Muscle layer of colon (tissue), 2 donors: ENCODE data around the gene USP54.
"Not testable (repeated sequence)": the region's sequence is repeated elsewhere in the genome, so short reads cannot be mapped to it uniquely, and the experiment has no call there.

Source experiments
- H3K27ac ChIP-seq: one replicate; pipeline ENCODE4 v1.7.0; 2013; ENCODE audit warnings: low read depth, mild to moderate bottlenecking, low read length, moderate library complexity
- H3K27me3 ChIP-seq, 2 donors: one replicate each; pipeline ENCODE4 v1.7.0; 2013; ENCODE audit warnings: low read length in 2 of 2, mild to moderate bottlenecking in 2 of 2; ENCODE audit not compliant: insufficient read depth in 2 of 2, control insufficient read depth in 1 of 2
- H3K36me3 ChIP-seq: one replicate; pipeline ENCODE4 v1.7.0; 2013; ENCODE audit warnings: mild to moderate bottlenecking, low read length; ENCODE audit not compliant: insufficient read depth
- H3K4me1 ChIP-seq: one replicate; pipeline ENCODE4 v1.7.0; 2013; ENCODE audit warnings: mild to moderate bottlenecking, low read length; ENCODE audit not compliant: insufficient read depth
- H3K4me3 ChIP-seq, 2 donors: one replicate each; pipeline ENCODE4 v1.7.0; 2013; ENCODE audit warnings: low read length in 2 of 2, low read depth in 1 of 2, mild to moderate bottlenecking in 1 of 2, moderate library complexity in 1 of 2
- H3K9ac ChIP-seq: one replicate; pipeline ENCODE4 v1.7.0; 2013; ENCODE audit warnings: low read length
- H3K9me3 ChIP-seq: one replicate; pipeline ENCODE4 v1.7.0; 2013; ENCODE audit warnings: mild to moderate bottlenecking, low read length
- donor health status: abdominal sarcoma.
- donor health status: Adenocarcinoma of cecum.

Gene USP54

DNA sequence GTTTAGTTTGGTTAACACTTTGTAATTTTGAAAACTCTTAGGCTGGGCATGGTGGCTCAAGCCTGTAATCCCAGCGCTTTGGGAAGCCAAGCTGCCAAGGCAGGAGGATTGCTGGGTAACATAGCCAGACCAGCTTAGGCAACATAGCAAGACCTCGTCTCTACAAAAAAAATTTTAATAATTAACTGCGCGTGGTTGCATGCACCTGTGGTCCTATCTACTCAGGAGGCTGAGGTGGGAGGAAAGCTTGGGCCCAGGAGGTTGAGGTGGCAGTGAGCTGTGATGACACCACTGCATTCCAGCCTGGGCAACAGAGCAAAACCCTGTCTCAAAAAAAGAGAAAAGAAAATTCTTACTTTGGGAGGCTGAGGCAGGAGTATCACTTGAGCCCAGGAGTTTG lies 31.9 kb upstream of the USP54 start:
- H3K4me1 ChIP-seq = peaks cover 8% of the 10 kb centered on the region

DNA sequence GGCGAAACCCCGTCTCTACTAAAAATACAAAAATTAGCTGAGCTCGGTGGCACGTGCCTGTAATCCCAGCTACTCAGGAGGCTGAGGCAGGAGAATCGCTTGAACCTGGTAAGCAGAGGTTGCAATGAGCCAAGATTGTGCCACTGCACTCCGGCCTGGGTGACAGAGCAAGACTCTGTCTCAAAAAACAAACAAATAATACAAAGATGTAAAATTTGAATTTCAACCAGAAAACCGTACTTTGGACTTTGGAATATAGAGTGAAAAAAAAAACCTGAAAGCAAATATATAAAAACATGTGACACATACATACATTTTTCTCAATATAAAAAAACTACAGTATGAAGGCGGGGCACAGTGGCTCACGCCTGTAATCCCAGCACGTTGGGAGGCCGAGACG lies 29.8 kb upstream of the USP54 start:
- not testable (repeated sequence) for H3K36me3 ChIP-seq, H3K4me1 ChIP-seq, H3K27me3 ChIP-seq, H3K27ac ChIP-seq, H3K9ac ChIP-seq, H3K4me3 ChIP-seq, H3K9me3 ChIP-seq

More for the DNA sequence above, 31.9 kb upstream of the USP54 start:
- H3K36me3 ChIP-seq = no peaks in the 10 kb centered on the region
- no peak overlapping the region for H3K4me3 ChIP-seq
- no peaks in the 10 kb centered on the region for H3K9me3 ChIP-seq
- no peak overlapping the region for H3K27ac ChIP-seq
- H3K27me3 ChIP-seq = no peaks in the 10 kb centered on the region
- H3K9ac ChIP-seq = no peak overlapping the region

DNA sequence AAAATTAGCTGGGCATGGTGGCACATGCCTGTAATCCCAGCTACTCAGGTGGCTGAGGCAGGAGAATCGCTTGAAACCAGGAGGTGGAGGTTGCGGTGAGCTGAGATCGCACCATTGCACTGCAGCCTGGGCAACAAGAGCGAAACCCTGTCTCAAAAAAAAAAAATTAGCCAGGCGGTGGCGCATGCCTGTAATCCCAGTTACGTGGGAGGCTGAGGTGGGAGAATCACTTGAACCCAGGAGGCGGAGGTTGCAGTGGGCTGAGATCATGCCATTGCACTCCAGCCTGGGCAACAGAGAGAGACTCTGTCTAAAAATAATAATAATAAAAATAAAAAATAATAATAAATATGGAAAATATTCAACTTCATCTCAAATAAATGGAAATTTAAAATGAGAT lies 26.0 kb upstream of the USP54 start:
- H3K4me1 ChIP-seq, H3K9me3 ChIP-seq, H3K27ac ChIP-seq, H3K4me3 ChIP-seq, H3K36me3 ChIP-seq, H3K9ac ChIP-seq, H3K27me3 ChIP-seq: not testable (repeated sequence)

DNA sequence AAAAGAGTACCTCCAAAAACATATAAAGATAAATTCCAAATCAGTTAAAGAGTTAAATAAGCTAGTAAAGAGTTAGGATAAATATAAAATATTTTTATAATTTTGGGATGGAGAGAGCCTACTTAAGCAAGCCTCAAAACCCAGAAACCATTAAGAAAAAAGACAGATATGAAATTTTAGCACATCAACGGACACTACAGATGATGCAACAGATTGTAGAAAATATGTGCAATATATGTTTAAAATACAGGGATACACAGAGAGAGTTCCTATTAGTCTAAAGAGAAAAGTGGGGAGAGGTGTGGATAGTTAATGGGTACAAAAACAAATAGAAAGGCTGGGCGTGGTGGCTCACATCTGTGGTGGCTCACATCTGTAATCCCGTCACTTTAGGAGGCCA lies 23.6 kb upstream of the USP54 start:
- no peaks in the 10 kb centered on the region for H3K4me1 ChIP-seq
- no peaks in the 10 kb centered on the region for H3K27me3 ChIP-seq
- H3K9me3 ChIP-seq = no peaks in the 10 kb centered on the region
- no peak overlapping the region for H3K4me3 ChIP-seq
- H3K27ac ChIP-seq = no peak overlapping the region
- no peak overlapping the region for H3K9ac ChIP-seq
- H3K36me3 ChIP-seq = no peaks in the 10 kb centered on the region

DNA sequence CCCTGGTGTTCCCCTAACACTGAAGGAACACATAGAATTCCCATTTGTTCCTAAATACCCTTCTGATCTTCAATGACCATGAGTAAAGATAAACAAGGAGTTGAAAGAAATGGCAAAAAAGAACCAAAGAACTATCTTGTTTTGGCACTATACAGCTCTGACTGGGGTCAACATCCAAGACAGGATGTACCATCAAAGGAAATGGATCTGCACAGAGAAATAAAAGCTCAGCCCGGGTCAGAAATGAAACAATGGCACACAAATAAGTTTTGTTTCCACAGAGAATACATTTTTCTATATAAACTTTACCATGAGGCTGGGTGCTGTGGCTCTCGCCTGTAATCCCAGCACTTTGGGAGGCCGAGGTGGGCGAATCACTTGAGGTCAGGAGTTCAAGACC lies 18.0 kb upstream of the USP54 start:
- Histone ChIP-seq H3K4me1 (no peaks in the 10 kb centered on the region), H3K27ac (no peak overlapping the region), H3K36me3 (no peaks in the 10 kb centered on the region), H3K9ac (no peak overlapping the region), H3K4me3 (no peak overlapping the region), H3K27me3 (no peaks in the 10 kb centered on the region), H3K9me3 (no peaks in the 10 kb centered on the region)

DNA sequence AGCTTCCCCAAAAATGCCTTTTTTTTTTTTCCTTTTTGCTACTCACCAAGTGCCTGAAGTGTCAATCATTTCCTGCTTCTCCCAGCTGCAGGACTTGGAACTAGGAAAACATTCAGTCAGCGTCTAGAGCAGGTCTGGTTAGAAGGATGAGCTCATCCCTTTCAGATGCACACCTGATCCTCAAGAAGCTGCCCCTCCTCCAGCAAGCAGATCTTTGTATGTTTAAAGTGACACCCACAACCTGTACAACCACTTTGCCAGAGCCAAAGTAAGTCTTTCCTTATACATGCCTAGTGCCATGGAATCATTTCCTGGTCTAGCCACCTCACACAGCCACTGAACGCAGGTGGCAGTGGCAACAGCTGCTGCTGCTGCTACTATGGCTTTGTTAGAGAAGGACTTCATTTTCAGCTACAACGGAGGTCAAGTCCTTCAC lies 10.4 kb upstream of the USP54 start:
- H3K4me1 ChIP-seq = no peaks in the 10 kb centered on the region
- no peak overlapping the region for H3K9ac ChIP-seq
- no peaks in the 10 kb centered on the region for H3K27me3 ChIP-seq
- no peaks in the 10 kb centered on the region for H3K36me3 ChIP-seq
- H3K27ac ChIP-seq = no peak overlapping the region
- H3K9me3 ChIP-seq = no peaks in the 10 kb centered on the region
- no peak overlapping the region for H3K4me3 ChIP-seq

DNA sequence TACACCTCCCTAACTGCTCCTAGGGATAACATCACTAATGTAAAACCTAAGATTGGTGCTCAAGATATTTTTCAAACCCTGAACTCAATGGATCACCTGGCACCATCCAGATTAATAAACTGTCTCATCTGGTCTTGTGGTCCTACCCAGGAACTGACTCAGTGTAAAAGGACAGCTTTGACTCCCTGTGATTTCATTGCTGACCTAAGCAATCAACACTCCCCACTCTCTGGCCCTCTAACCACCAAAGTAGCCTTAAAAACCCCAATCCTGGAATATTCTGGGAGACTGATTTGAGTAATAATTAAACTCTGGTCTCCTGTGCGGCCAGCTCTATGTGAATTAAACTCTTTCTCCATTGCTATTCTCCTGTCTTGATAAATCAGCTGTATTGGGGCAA lies 6.2 kb upstream of the USP54 start:
- no peak overlapping the region for H3K4me3 ChIP-seq
- H3K27ac ChIP-seq = no peak overlapping the region
- H3K4me1 ChIP-seq = no peaks in the 10 kb centered on the region
- H3K9ac ChIP-seq = no peak overlapping the region
- H3K36me3 ChIP-seq = no peaks in the 10 kb centered on the region
- H3K27me3 ChIP-seq = no peaks in the 10 kb centered on the region
- H3K9me3 ChIP-seq = no peaks in the 10 kb centered on the region

DNA sequence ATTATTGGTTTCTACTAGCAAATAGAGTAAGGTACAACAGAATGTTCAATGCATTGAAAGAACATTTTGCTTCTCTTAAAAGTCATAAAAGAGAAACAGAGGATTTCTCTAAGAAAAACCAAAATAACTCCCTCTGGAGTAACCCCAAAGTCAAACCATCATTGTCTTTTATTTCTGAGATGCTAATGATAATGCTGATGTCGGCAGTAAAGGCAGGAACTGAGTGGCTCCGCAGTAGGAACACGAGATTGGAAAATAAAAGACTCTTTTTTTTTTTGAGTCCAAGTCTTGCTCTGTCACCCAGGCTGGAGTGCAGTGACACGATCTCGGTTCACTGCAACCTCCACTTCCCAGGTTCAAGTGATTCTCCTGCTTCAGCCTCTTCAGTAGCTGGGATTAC lies 2.7 kb upstream of the USP54 start:
- no peak overlapping the region for H3K4me3 ChIP-seq
- no peak overlapping the region for H3K9ac ChIP-seq
- no peaks in the 10 kb centered on the region for H3K36me3 ChIP-seq
- no peaks in the 10 kb centered on the region for H3K9me3 ChIP-seq
- no peaks in the 10 kb centered on the region for H3K27me3 ChIP-seq
- H3K4me1 ChIP-seq = peaks cover 11% of the 10 kb centered on the region
- no peak overlapping the region for H3K27ac ChIP-seq

DNA sequence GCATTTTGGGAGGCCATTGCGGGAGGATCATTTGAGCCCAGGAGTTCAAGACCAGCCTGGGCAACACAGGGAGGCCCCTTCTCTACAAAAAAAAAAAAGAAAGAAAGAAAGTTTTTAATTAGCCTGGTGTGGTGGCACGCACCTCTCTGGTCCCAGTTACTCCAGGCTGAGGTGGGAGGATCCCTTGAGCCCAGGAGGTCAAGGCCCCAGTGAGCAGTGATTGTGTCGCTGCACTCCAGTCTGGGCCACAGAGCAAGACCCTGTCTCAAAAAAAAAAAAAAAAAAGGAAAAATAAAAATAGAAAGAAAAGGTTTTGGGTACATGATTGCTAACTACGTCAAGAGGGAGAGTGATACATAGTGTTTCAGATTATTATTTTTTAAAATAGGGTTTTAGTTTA lies 2.0 kb upstream of the USP54 start:
- no peak overlapping the region for H3K9ac ChIP-seq
- peaks cover 11% of the 10 kb centered on the region for H3K4me1 ChIP-seq
- no peak overlapping the region for H3K27ac ChIP-seq
- no peaks in the 10 kb centered on the region for H3K9me3 ChIP-seq
- H3K36me3 ChIP-seq = no peaks in the 10 kb centered on the region
- no peak overlapping the region for H3K4me3 ChIP-seq
- no peaks in the 10 kb centered on the region for H3K27me3 ChIP-seq

DNA sequence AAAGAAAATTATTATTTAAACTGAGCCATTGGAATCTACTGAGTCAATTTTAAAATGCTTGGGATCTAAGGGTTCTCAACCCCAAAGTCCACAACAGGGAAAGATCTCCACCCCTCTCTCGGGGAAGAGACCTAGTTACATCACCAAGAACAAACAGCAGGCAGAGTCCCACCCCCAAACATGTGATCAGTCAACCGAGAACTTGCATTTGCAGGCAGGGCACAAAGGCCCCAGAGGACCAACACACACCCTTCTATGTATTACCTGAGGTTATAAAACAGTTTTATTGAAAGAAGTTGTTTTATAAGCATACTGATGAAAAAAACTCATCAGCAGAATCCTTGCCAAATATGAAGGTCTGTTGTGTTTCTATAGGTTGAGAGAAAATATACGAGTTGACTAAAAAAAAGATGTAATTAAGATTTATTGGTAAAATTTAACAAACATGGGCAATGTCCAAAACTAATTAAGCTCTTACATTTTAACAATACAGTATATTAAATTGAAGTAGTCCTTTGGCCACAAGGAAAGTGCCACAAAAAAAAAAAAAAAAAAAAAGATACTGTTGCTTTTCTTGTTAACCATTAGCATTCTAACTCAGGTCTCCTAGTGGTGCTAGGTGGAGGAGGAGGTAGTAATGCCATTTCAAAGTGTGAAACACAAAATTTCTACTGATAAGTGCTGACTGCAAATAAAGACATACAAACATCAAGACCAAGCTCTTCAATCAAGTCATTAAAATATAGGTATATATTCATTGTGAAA lies 975 bp upstream of the USP54 start:
- H3K27ac ChIP-seq = no peak overlapping the region
- H3K27me3 ChIP-seq = no peaks in the 10 kb centered on the region
- peaks cover 11% of the 10 kb centered on the region for H3K4me1 ChIP-seq
- H3K4me3 ChIP-seq = peak overlapping the region in 1 of 2 donors; percentile 12
- H3K36me3 ChIP-seq = no peaks in the 10 kb centered on the region
- H3K9ac ChIP-seq = no peak overlapping the region
- H3K9me3 ChIP-seq = no peaks in the 10 kb centered on the region

DNA sequence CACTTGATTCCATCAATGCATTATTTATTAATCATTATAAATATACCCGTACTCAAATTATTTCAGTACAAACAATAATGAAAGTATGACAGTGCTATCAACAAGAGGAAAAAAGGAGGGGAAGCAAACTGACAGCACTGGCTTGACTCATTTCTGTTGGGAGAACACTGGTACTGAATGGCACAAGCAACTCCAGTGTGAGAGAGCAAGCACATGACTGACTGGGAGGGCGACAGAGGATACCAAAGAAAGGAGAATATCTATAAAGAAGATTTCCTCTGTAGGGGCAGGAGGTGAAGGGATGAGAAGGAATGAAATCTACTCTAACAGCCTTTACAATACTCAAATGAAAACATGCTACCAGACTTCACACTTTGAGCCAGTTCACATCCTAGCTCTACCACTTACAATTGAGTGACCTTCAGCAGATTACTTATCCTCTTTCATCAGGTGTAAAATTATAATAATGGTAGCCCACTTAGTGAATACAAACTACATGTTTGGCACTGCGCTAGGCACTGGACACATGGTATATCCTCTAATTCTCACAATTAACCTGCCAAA lies 1.5 kb downstream of the USP54 start:
- Histone ChIP-seq H3K27ac (no peak overlapping the region), H3K36me3 (no peaks in the 10 kb centered on the region), H3K9ac (no peak overlapping the region), H3K4me3 (no peak overlapping the region), H3K4me1 (peaks cover 23% of the 10 kb centered on the region), H3K9me3 (no peaks in the 10 kb centered on the region), H3K27me3 (no peaks in the 10 kb centered on the region)

DNA sequence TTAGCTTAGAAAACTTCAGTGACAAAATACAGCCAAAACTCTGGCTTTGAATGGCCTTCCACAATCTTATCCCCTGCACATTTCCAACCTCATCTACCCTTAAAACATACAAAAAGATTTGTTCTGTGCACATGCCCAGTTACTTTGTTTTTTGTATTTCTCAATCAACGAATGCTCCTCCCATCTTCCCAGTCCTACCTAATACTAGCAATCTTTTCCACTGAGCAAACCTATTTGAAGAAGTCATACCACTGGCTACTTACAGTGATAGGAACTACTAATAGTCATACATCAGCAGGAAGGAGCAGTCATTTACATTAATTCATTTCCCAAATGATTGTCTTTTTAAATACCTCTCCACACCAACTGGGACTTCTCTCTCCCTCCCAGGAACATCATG lies 2.5 kb downstream of the USP54 start:
- H3K9ac ChIP-seq = no peak overlapping the region
- no peaks in the 10 kb centered on the region for H3K36me3 ChIP-seq
- peak overlapping the region; percentile 26 for H3K27ac ChIP-seq
- peaks cover 23% of the 10 kb centered on the region for H3K4me1 ChIP-seq
- H3K4me3 ChIP-seq = no peak overlapping the region
- H3K27me3 ChIP-seq = no peaks in the 10 kb centered on the region
- no peaks in the 10 kb centered on the region for H3K9me3 ChIP-seq
